Measurements from ENCODE around the gene CYB561D2. TPM values are rescaled to one million over a fixed set of nuclear protein-coding genes. Genes with fewer than 3 reads are reported as not detected.

Gene CYB561D2
- polyA plus RNA-seq, 1 experiment, result 14.5 TPM

DNA sequence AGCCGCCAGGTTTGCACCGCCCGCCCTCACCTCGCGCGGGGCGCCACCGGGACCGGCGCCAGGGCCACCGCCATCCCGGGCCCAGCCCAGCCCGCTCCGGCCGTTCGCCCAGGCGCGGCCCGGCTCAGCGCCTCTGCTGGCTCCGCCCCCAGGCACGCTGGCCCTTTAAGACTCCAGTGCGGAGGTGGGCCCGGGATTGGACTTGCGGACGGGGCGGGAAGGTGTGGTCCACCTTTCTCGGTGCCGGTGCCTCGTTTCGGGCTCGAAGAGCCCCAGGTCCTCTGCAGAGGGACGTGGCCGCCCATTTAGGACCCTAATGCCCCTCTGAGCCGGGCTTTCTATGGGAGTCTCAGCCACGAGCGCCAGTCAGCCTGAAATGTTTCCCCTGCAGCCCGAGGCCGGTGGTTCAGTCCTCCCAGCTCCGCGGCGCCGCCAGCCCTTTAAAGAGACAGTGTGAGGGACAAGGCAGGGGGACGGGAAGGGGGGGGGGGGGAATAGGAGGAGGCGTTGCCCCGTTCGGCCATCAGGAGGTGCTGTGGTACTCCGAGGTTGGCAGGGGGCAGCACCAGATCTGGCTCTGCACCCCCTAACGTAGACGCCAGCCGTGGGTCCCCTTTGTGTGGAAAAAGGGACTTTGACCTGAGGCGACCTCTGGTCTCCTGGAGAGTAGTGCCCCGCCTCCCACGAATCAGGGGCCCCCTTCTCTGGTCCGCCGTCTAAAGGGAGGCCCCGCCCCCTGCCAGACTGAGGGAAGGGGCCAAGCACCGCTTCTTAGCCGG, 29.1 kb upstream of the CYB561D2 start:
- ChIA-PET POLR2A (interaction anchor here (0.6 to 0.8 kb wide), 3 partner anchors 19 to 58 kb away, joined by 3 to 9 read pairs (median 3); partner anchors contain the start of genes IFRD2 and RASSF1), CTCF (interaction anchor here (0.6 to 1.4 kb wide), 8 partner anchors 9 to 154 kb away, joined by 3 to 5 read pairs (median 3); no protein-coding TSS in a partner anchor)
- H3K27ac ChIP-seq (ENCODE audit: low read depth, low read length), result peak overlapping the region; percentile 93
- TF ChIP-seq, protein P1, sequence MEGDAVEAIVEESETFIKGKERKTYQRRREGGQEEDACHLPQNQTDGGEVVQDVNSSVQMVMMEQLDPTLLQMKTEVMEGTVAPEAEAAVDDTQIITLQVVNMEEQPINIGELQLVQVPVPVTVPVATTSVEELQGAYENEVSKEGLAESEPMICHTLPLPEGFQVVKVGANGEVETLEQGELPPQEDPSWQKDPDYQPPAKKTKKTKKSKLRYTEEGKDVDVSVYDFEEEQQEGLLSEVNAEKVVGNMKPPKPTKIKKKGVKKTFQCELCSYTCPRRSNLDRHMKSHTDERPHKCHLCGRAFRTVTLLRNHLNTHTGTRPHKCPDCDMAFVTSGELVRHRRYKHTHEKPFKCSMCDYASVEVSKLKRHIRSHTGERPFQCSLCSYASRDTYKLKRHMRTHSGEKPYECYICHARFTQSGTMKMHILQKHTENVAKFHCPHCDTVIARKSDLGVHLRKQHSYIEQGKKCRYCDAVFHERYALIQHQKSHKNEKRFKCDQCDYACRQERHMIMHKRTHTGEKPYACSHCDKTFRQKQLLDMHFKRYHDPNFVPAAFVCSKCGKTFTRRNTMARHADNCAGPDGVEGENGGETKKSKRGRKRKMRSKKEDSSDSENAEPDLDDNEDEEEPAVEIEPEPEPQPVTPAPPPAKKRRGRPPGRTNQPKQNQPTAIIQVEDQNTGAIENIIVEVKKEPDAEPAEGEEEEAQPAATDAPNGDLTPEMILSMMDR (IDR thresholded peaks at IDR 0.05; ENCODE audit: low read depth, low read length), result peak; percentile 49
- peak; percentile 61 for DNase-seq (ENCODE audit: low read depth, low spot score)
- peak overlapping the region; percentile 83 for H3K4me3 ChIP-seq (ENCODE audit: low read depth, low read length)
- no peaks in the 10 kb centered on the region for H3K27me3 ChIP-seq (ENCODE audit: control insufficient read depth, insufficient read depth, low read length)
- no peaks in the 10 kb centered on the region; the same call in 1 of the 2 replicates for H3K9me3 ChIP-seq (ENCODE audit: control insufficient read depth, insufficient read depth, low read length)

DNA sequence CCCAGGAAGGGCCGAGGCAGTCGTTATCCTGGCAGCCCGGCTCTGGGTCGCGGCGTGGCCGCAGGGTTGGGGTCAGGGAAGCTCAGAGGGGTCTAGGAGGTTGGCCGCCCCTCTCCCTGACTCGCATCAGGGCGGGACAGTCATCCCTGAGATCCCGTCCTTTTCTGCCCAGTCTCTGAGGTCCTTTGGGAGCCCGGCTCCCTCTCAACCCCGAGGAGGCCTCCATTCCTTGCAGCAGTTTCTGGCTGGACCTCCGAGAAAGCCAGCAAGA, 28.6 kb upstream of the CYB561D2 start:
- ChIA-PET CTCF (interaction anchor here (1.4 kb wide), 1 partner anchor 62 kb away, joined by 3 read pairs; no protein-coding TSS in a partner anchor), POLR2A (interaction anchor here (0.8 kb wide), 1 partner anchor 30 kb away, joined by 3 read pairs; the partner anchor contains the start of gene IFRD2)
- H3K27ac ChIP-seq (ENCODE audit: low read depth, low read length), result no peak overlapping the region
- DNase-seq (ENCODE audit: low read depth, low spot score), result no peak
- H3K4me3 ChIP-seq (ENCODE audit: low read depth, low read length), result peak overlapping the region; percentile 83
- H3K27me3 ChIP-seq (ENCODE audit: control insufficient read depth, insufficient read depth, low read length), result no peaks in the 10 kb centered on the region
- H3K9me3 ChIP-seq (ENCODE audit: control insufficient read depth, insufficient read depth, low read length), result no peaks in the 10 kb centered on the region; the same call in 1 of the 2 replicates
- TF ChIP-seq, protein P1 (IDR thresholded peaks at IDR 0.05; ENCODE audit: low read depth, low read length), result no peak

DNA sequence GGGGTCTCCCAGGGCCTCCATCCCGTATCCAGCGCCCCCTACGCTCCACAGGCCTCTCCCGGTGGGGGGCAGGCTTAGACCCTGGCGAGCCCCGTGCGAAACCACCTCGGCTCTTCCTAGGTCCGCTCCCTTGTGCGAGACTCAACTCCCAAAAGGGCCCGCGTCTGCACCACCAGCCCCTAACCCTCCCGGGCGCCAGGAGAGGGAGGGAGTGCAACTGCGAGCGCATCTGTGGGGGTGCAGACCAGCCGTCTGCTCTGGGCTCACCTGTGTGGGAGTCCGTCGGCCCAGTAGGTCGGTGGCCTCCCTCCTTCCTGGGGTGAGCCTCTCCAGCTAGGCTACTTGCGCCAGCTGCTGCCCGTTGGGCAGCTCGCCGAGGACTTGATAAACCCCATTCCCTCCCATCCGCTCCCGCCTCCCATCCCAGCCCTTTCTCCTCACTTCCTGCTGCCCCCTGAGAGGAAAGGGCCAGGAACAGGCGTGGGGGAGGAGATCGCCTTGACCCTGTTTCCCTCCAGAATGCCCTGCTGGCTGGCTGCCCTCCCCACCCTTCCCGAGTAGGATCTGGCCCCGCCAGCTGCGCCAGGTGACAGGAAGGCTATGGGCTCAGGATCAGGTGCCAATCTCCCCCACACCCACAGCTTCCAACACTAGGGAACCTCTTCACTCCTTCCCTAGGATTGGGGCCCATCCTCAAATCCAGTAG, 28.1 kb upstream of the CYB561D2 start, which contains the start of gene HYAL2:
Gene HYAL2 (minus strand): TSS at position 360 of the 706 bp plus-strand sequence. CDS start 2,256 bp downstream, outside the sequence.
- POLR2A ChIA-PET, result no interaction called here
- CTCF ChIA-PET, result interaction anchor here (0.7 to 1.4 kb wide), 2 partner anchors 14 to 62 kb away, joined by 3 read pairs; no protein-coding TSS in a partner anchor
- Histone ChIP-seq H3K27ac (ENCODE audit: low read depth, low read length) (peak within 1 kb of the TSS; percentile 93), H3K9me3 (ENCODE audit: control insufficient read depth, insufficient read depth, low read length) (no peaks in the 10 kb centered on the region; the same call in 1 of the 2 replicates), H3K4me3 (ENCODE audit: low read depth, low read length) (peak within 1 kb of the TSS; percentile 83), H3K27me3 (ENCODE audit: control insufficient read depth, insufficient read depth, low read length) (no peaks in the 10 kb centered on the region)
- no peak for DNase-seq (ENCODE audit: low read depth, low spot score)
- TF ChIP-seq, protein P1 (IDR thresholded peaks at IDR 0.05; ENCODE audit: low read depth, low read length), result no peak

DNA sequence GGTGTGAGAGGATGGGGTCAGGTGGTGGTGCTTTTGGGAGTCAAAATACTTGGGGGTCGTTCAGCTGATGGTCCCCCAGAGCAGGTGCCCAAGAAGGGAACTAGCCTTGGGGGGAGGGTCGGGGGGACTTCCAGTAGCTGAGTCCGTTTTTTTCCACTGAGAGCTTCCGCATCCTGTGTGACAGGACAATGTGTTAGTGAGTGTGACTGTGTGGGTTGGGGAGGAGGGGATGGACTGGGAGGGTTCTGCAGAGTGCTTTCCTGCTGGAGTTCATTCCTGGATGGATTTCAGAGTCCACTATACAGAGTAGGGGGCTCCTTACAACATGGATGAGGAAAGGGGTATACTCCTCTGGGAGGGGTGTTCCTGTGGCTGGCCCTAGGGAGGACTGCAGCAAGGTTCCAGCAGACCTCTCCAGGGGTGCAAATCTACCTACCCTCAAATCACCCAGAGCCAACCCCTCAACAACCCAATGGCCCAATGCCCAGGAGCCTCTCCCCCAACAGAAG, 27.5 kb upstream of the CYB561D2 start:
- POLR2A ChIA-PET, result no interaction called here
- CTCF ChIA-PET, result interaction anchor here (0.7 to 1.4 kb wide), 3 partner anchors 13 to 90 kb away, joined by 3 read pairs; no protein-coding TSS in a partner anchor

More for the DNA sequence above, 27.5 kb upstream of the CYB561D2 start:
- Histone ChIP-seq H3K9me3 (ENCODE audit: control insufficient read depth, insufficient read depth, low read length) (no peaks in the 10 kb centered on the region; the same call in 1 of the 2 replicates), H3K4me3 (ENCODE audit: low read depth, low read length) (no peak overlapping the region), H3K27me3 (ENCODE audit: control insufficient read depth, insufficient read depth, low read length) (no peaks in the 10 kb centered on the region), H3K27ac (ENCODE audit: low read depth, low read length) (no peak overlapping the region)
- TF ChIP-seq, protein P1 (IDR thresholded peaks at IDR 0.05; ENCODE audit: low read depth, low read length), result no peak
- DNase-seq (ENCODE audit: low read depth, low spot score), result no peak

All from AG04450 (cell line).